Adrenal gland (tissue), 5 donors: ENCODE data around the gene ADARB2.

Experiments used
- POLR2A ChIP-seq, 2 donors: fragments of 450-650 bp; IDR thresholded peaks; one replicate each; pipeline ENCODE4 v1.6.1; 2017; ENCODE audit warnings: antibody characterized with exemption in 2 of 2, mild to moderate bottlenecking in 2 of 2, moderate library complexity in 1 of 2
- TF ChIP-seq, protein P1 (sequence below), 6 experiments: fragments of 450-650 bp in 4 of 6; fragments of 200-600 bp in 2 of 6; sonication (generic) in 1 of 6; IDR thresholded peaks; 1 replicate in 5 of 6; 2 replicates in 1 of 6; pipeline versions ENCODE4 v1.5.1 to v1.8.0; 2016 to 2021; ENCODE audit warnings: antibody characterized with exemption in 6 of 6, mild to moderate bottlenecking in 2 of 6, moderate library complexity in 1 of 6
- donor health status: DM: no; HTN: no; CAD: no.

DNA sequence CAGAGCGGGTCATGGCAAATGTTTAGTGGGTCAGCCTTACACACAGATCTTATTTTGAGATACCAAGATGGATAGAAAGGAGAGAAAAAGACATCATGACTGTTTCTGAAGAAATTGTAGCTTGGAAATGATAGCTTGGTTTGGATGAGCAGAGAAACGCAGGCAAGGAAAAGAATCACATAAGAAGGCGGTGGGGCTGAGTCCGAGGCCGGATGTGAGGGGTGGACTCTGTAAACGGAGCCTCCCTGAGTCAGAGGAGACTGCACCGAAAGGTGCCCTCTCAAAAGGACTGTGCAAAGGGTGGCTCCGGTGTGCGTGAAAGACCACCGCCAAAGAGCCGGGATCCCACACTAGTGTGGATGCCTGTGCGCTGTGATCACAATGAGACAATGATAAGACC is 53.7 kb downstream of the ADARB2 start:
- TF ChIP-seq, protein P1, sequence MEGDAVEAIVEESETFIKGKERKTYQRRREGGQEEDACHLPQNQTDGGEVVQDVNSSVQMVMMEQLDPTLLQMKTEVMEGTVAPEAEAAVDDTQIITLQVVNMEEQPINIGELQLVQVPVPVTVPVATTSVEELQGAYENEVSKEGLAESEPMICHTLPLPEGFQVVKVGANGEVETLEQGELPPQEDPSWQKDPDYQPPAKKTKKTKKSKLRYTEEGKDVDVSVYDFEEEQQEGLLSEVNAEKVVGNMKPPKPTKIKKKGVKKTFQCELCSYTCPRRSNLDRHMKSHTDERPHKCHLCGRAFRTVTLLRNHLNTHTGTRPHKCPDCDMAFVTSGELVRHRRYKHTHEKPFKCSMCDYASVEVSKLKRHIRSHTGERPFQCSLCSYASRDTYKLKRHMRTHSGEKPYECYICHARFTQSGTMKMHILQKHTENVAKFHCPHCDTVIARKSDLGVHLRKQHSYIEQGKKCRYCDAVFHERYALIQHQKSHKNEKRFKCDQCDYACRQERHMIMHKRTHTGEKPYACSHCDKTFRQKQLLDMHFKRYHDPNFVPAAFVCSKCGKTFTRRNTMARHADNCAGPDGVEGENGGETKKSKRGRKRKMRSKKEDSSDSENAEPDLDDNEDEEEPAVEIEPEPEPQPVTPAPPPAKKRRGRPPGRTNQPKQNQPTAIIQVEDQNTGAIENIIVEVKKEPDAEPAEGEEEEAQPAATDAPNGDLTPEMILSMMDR (IDR thresholded peaks at IDR 0.05): no peak
- no peak for TF ChIP-seq POLR2A (IDR thresholded peaks at IDR 0.05)
